GM21515 (cell line): ENCODE results near the gene TDRD9.

Experiments used
- ATAC-seq: cut with Tn5 transposase; IDR thresholded peaks from one replicate; pipeline ENCODE4 v1.9.1; 2021; ENCODE audit not compliant: unreplicated experiment

TDRD9 gene

GRCh38 chr14:104066719-104067295, 138.6 kb downstream of the TDRD9 start:
- no peak for ATAC-seq

GRCh38 chr14:104069541-104069940, 141.3 kb downstream of the TDRD9 start:
- ATAC-seq = no peak

- no peak for ATAC-seq
Observed at GRCh38 chr14:104072586-104072985, 144.3 kb downstream of the TDRD9 start.

- no peak for ATAC-seq
Observed at GRCh38 chr14:104073764-104074163, 145.5 kb downstream of the TDRD9 start.

DNA sequence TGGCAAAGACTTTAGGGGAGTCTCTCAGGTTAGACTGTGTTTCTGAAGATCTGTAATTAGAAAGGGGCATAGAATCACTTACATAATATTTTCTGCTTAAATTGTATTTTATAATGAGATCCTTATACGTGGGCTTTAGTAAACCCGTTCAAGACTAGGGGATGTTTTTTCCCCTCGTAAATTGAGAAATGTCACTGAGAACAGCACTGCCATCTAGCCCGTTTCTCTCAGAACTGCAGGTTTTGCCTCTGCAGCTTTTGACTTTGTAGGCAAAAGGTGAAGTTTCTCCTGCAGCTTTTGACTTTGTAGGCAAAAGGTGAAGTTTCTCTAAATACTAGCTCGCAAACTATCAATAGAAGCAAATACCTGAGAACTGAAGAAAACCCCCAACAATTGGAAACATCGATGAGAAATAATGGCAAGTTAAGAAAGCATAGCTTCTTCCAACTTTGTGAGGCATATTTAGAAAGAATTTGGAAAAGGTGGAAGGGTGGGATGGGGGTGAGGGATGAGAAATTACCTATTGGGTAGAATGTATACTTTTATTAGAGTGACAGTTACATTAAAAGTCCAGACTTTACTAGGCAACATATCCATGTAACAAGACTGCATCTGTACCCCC, 147.4 kb downstream of the TDRD9 start:
- ATAC-seq = no peak

GRCh38 chr14:104076743-104077142, 148.5 kb downstream of the TDRD9 start:
- no peak for ATAC-seq

DNA sequence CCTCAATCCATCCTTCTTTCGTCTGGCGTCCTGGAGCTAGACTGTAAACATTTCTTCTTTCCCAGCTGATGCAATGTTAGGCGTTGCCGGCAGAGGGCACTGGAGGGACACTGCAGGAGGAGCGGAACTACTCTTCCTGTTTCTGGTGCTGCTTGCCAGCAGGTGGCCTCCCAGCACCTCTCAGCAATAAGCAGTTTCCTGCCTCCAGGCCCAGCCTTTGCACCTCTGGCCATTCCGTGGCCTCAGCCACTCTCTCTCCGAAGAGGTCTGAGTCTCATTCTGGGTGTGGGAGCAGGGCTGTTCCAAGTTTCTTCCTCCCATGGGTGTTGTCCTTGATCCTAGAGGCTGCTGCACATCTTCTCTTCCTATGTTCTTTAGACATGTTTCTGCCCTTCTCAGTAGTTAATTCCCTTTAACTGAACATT, 149.8 kb downstream of the TDRD9 start:
- ATAC-seq = peak; percentile 87

DNA sequence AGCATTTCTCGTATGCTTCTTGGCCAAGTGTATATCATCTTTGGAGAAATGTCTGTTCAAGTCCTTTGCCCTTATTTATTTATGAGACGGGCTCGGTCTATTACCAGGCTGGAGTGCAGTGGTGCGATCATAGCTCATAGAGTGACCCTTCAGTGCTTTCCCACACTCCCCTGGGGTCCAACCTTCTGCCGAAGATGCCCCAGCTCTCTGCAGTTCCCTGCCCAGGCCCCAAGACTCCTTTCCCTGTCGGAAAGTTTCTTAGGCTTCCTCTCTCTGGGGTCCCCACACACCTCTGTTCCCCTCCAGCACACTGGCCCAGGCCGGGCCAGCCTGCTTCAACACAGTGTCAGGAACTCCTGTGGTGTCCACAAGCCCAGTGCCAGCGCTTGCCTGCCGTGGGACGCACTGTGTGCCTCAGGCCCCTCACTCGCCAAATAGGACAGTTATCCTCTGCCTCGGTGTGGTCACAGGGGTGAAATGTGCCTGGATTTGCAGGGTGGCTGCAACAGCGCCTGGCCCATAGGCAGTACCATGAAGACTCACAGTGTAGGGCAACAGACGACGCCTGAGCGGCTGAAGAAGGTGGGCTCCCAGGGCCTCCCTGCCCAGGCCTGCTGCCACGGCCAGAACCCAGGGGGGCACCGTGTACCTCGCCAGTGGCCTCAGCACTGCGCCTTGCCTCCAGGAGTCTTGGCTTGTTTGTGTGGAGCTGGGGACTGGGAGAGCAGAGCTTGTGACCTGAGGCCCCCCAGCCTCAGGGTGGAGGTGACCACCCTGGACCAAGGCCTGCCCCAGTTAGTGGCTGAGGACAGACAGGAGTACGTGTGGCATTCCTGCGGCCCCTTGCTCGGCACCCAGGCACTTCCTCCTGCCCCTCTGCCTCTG, 152.4 kb downstream of the TDRD9 start:
- ATAC-seq = no peak

- ATAC-seq = no peak
Observed at GRCh38 chr14:104081261-104081835, 153.1 kb downstream of the TDRD9 start.

GRCh38 chr14:104081951-104082464, 153.8 kb downstream of the TDRD9 start:
- no peak for ATAC-seq

GRCh38 chr14:104082807-104083206, 154.6 kb downstream of the TDRD9 start:
- no peak for ATAC-seq

GRCh38 chr14:104084251-104085002, 156.2 kb downstream of the TDRD9 start:
- no peak for ATAC-seq

DNA sequence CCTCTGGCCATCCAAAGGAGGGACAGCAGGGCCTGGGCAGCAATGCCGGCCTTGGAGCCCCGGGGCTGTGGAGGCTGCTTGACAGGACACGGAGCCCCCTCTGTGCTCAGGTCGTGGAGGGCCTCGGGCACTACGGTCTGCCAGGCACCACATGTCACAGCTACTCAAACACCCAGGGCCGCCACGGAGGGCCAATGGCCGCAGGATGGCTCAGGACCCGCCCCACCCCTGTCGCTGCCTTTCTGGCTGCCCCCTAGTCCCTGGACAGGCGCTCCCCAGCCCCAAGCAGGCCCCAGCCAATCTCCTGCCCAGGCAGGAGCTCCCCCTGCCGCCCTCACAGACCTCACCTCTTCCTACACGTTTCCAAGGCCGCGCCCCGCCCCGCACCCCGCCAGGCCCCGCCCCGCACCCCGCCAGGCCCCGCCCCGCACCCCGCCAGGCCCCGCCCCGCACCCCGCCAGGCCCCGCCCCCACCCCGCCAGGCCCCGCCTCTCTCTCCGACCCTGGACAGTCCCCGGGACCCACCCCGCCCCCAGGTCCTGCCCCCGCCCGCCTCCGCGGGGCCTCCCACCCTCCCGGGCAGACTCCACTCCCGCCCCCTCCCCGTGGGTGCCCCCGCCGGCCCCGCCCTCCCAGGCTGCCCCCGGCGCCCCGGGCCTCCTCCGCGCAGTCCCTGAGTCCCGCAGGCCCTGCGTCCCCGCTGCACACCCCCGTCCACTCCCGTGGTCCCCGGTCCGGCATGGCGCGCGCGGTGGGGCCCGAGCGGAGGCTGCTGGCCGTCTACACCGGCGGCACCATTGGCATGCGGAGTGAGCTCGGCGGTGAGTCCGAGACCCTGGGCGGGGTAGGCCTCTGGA, 157.0 kb downstream of the TDRD9 start, which contains the start of gene ASPG:
TSS of gene ASPG (plus strand) at position 669 of the 857 bp plus-strand sequence. CDS start at position 740, 71 bp downstream.
- ATAC-seq = no peak

- no peak for ATAC-seq
Observed at GRCh38 chr14:104085889-104086201, 157.6 kb downstream of the TDRD9 start.

DNA sequence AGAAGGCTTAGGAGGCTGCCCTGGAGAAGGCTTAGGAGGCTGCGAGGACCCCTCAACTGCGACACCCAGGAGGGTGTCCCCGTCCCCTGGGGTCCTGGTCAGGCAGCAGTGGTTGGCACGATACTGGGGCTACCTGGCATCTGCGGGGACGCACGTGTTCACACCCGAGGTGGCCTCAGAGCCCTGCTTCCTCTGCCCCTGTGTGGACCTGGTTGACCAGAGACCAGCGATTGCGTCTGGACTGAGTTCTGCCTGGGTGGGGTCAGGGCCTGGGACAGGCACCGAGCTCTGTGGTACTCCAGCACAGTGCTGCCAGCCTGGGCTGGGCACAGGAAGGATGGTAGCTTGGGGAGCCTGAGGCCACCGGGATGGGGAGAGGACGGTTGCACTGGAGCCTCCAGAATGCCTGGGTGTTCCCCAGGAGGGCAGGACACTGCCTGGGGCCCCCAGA, 158.0 kb downstream of the TDRD9 start:
- ATAC-seq = no peak

DNA sequence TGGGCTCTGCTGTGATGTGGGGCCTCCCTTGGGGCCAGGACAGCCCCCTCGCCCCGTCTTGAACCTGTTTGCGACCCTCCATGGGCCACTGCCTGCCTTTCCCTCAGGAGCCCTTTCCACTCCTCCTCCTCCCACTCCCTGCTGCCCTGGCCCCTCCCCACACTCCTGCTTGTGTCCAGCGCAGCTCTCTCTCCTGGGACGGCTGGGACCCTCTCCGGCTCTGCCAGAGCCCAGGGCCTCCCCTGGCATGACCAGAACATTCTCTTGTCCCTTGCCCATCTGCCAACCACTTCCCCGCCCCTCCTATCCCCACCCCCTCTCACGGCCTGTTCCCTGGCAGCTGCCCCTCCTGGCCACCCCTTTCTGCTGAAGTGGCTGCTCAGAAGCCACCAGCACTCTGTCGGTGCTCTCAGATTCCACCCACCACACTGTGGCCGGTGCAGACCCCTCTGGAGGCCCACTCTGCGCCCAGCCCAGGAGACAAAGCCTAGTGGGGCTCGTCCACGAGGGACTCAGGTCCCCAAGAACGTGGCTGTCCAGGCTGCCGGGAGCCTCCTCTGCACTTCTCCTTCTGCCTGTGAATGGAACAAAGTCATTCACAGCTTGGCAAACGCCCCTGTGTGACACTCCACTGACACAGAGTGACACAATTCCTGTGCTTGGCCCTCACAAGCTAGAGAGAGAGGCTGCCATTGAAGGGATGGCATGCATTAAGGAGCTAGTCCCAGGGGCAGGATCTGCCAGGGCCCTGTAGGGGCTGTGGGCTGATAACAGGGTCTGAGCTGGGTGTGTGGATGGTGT, 158.6 kb downstream of the TDRD9 start:
- ATAC-seq = no peak

DNA sequence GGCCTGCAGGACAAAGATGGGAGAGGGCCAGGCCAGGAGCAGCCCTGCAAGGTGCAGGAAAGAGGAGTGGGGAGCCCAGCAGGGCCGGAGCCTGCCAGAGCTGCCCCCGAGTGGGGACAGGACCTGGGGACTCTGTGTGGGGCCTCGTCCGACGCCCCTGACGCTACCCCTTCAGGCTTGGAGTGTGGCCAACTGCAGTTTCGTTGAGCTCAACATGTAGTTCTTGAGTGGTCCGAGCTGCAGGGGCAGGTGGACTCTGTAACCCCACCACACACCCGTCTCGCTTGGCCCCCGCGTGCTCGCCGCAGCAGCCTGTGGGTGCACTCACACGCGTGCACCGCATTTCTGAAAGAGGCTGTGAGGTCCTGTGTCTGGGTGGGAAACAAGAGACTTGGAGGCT, 159.2 kb downstream of the TDRD9 start:
- no peak for ATAC-seq

DNA sequence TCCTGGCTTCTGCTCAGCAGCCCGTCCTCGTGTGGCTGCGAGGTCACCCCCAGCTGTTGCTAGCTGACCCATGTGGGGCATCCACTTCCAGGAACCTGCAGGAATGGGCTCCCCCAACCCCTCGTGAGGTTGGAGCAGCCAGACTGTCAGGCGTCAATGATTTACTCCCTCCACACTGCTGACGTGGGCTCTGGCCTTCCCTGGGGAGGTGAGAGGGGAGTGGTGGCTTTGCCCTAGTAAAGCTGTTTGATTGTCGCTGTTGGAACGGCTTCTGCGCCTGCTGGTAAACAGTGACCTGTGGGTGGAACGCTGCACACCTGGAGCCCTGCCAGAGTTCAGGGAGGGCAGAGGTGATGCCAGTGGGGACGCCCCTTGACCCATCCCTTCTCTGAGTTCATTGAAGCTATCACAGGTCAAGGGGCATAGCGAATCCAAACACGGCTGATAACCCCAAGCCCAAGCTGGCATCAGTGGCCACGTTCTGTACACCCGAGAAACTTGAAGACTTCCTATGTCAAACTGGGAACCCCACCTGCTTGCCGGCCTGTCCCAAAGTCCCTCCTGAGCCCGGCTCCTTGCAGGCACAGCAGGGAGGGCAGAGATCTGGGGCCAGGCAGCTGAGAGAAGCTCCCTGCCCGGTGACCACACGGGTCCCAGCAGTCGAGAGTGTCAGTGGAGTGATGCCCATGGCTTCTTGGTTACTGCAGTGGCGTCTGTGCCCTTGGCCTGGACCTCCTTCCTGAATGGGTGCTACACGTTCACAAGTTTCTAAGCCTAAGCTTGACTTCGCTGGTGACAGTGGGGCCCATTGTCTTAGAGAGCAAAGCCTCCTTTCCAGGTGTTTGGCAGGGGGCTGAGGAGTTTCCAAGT, 160.0 kb downstream of the TDRD9 start:
- no peak for ATAC-seq
